GM19351 (cell line): ENCODE measurements around the gene REV3L.

Source experiments
- ATAC-seq: cut with Tn5 transposase; IDR thresholded peaks from one replicate; pipeline ENCODE4 v1.9.1; 2021; ENCODE audit warnings: mild to moderate bottlenecking, moderate library complexity; ENCODE audit not compliant: unreplicated experiment

Gene REV3L

GRCh38 chr6:111471958-111472357 is 11.1 kb downstream of the REV3L start:
- no peak for ATAC-seq

DNA sequence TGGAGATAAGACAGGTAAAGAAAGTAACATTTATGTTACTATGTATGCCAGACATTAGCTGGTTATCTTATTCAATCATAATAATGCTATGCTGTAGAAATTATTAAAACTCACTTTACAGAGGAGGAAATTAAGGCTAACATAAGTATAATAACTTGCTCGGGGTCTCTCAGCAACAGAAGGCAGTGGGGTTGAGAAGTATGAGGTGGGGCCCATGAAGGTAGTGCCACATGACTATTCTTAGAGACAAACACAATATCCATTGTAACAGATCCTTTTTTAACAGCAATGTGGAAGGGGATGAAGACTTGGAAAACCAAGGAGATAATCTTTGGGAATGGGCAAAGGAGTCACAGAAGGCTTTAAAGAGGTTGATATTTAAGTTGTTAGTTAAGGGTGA is 11.5 kb downstream of the REV3L start:
- no peak for ATAC-seq

- ATAC-seq, result no peak
Observed at GRCh38 chr6:111470991-111471390, 12.0 kb downstream of the REV3L start.

- ATAC-seq, result no peak
Observed at GRCh38 chr6:111469543-111469942, 13.5 kb downstream of the REV3L start.

DNA sequence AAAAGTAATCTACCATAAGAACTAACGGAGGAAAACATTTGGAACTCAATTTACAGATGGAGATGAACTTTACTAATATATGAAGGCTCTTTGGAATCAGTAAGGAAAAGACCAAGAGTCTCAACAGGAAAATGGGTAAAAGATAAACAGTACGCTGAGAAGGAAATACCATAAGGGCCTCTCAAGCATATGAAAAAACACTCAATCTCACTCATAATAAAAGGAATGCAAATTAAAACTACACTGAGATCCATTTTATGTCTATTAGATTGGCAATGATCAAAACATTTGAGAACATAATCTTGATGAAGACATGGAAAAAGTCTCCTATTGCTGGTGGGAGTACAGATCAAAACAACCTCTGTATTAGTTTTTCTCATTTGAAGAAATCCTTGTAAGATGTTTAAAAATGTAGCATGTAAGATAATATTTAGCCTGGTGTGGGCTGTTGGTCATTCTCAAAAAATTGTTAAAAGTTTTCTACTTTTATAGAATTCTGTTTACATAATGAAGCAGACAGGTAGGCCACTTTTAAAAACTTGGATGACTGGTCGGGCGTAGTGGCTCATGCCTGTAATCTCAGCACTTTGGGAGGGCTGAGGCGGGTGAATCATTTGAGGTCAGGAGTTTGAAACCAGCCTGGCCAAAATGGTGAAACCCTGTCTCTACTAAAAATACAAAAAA is 14.5 kb downstream of the REV3L start:
- ATAC-seq, result no peak

- ATAC-seq, result no peak
Observed at GRCh38 chr6:111464184-111464583, 18.8 kb downstream of the REV3L start.

DNA sequence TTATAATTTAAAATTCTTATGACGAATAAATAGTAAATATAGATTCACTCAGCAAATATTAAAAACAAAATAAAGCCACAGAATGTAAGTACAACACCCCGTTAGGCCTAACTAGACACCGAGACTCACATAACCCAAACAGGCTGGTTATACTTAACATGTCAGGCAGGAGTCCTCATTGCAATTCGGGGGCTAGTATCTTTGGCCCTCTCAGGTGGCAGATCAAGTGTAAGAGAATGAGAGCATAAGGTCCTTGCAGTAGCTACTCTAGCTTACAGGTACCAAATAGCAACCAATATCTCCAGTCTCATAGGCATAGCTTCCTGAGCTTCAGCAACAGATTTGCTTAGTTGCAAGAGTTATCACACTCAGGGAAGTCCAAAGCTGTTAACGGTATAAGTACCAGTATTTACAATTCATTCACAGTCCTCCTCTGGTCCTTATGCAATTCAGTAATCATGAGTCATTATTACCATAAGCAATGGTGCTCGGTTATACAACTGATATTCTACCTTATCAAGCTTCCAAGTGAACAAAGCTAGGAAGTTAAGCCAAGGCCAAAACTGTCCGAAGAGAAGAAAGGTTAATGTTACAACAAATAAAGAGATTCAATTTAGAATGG is 20.1 kb downstream of the REV3L start:
- ATAC-seq, result no peak

GRCh38 chr6:111461860-111462259 is 21.2 kb downstream of the REV3L start:
- ATAC-seq, result no peak

GRCh38 chr6:111458670-111459232 is 24.3 kb downstream of the REV3L start:
- no peak for ATAC-seq

DNA sequence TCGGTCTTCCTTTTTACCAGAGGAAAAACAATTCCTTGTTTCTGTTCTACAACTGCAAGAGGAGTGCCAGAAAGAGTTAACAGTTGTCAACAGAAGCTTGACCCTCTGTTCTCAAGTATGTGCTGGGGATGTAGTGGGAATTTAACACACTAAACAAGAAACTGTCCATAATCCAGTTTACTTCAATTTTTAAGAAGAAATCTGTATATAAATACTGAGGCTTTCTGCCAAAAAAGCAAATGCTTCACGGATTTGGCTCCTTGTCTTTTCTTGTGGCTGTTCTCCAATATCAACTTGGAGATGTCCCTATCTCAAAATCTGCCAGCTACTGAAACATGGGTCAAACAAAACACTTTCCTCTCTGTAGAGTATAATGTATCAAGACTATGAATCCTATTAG is 26.8 kb downstream of the REV3L start:
- no peak for ATAC-seq

GRCh38 chr6:111450636-111451035 is 32.4 kb downstream of the REV3L start:
- no peak for ATAC-seq

DNA sequence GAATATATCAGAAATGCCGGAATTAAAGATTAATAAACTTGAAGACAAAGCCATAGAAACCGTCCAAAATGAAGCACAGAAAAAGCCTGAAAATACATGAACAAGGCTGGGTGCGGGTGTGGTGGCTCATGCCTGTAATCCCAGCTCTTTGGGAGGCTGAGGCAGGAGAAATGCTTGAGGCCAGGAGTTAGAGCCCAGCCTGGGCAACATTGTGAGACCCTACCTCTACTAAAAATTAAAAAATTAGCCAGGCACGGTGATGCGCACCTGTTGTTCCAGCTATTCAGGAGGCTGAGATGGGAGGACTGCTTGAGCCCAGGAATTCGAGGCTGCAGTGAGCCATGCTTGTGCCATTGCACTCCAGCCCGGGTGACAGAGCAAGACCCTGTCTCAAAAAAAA is 32.9 kb downstream of the REV3L start:
- ATAC-seq, result no peak

DNA sequence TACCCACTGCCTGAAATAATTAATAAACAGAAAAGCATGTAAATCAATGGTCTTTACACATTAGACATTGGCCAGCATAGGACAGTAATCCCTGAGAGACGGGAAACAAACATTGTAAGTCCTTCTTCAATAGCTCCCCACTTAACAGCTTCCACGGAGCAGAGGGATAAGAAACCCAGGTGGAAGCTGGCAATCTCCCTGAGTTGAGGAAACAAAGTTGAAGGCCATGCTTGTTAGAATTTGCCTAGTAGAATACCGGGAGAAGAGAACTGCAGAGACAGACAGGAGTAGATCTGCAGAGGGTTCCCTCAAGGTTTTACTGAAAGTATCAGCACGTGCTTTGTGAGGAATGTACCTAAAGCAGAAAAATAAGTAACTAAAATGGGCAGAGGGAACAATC is 33.9 kb downstream of the REV3L start:
- ATAC-seq, result no peak

DNA sequence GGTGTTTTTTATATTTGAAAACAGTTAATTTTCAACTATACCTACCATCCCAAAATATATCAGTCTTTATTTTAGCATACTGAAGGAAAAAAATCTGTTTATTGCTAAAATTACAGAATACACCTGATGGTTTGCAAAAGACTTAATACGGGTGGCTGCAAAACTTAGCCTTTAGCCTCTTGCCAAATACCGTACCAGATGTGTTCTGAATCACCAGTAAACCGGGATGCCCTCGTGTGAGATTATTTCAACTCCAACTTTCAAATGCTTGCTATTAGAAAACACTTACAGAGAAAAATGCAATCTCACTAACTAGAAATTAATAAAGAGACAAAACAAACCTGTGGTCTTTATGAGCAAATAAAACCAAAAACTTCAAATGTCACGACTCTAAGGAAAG is 36.0 kb downstream of the REV3L start:
- ATAC-seq, result no peak

DNA sequence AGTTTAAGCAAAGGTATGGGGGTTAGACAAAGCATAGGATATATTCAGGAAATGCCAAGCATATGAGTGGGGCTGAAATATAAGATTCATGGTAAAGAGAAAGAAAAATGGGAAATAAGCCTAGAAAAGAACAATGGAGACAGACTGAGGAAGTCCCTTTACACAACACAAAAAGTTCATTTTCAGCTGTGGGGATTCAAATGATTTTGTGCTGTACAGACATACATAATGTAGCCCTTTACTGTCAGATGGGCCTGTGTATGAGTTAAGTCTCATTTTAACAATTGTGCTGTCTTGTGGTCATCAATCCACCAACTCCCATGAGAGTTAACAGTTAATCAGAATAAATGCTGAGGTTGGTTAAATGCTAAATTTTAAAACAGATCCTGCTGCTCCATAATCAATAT is 37.2 kb downstream of the REV3L start:
- no peak for ATAC-seq

GRCh38 chr6:111444794-111445193 is 38.2 kb downstream of the REV3L start:
- no peak for ATAC-seq

DNA sequence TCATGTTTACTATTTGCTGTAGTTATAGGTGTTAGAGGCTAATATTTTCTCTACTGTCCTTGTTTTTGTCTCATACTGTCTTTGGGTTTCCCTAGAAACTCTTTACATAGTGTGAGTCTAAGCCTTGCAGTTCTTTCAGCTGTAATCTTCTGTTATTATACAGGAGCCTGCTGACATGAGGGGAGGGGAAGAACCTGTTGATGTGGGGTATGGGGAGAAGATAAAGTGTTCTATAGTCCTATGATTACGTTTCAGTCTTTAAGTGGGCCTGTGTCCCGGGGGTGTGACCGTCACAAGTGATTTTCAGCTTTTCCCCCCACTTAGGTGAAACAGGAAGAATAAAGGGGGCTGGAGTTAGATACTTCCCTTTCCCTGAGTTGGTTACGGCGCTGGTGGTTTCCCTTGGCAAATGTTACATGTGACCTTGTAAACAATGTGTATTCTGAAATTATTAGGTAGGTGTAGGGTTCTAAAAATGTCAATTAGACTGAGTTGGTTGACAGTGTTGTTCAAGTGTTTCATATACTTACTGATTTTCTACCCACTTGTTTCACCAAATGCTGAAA is 41.3 kb downstream of the REV3L start:
- peak; percentile 63 for ATAC-seq

GRCh38 chr6:111439171-111439570 is 43.8 kb downstream of the REV3L start:
- ATAC-seq, result no peak

GRCh38 chr6:111437573-111437972 is 45.4 kb downstream of the REV3L start:
- ATAC-seq, result no peak

GRCh38 chr6:111432511-111432910 is 50.5 kb downstream of the REV3L start:
- ATAC-seq, result no peak

- ATAC-seq, result no peak
Observed at GRCh38 chr6:111430605-111431376, 52.2 kb downstream of the REV3L start.
